GM21447 (cell line): ENCODE measurements around the gene TAAR2.
"Not testable (repeated sequence)": the region's sequence is repeated elsewhere in the genome, so short reads cannot be mapped to it uniquely, and the experiment has no call there.

Experiments
- ATAC-seq: cut with Tn5 transposase; IDR thresholded peaks from one replicate; pipeline ENCODE4 v1.9.1; 2021; ENCODE audit not compliant: unreplicated experiment

The TAAR2 gene, protein sequence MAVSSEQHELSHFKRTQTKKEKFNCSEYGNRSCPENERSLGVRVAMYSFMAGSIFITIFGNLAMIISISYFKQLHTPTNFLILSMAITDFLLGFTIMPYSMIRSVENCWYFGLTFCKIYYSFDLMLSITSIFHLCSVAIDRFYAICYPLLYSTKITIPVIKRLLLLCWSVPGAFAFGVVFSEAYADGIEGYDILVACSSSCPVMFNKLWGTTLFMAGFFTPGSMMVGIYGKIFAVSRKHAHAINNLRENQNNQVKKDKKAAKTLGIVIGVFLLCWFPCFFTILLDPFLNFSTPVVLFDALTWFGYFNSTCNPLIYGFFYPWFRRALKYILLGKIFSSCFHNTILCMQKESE

GRCh38 chr6:132624175-132624574, at the start of gene TAAR2:
Gene TAAR2, minus strand, starts transcription at chr6:132624275. Its CDS starts 0 bp downstream, at chr6:132624275.
- ATAC-seq = no peak

GRCh38 chr6:132673376-132674094, 49.5 kb upstream of the TAAR2 start:
- ATAC-seq = no peak

DNA sequence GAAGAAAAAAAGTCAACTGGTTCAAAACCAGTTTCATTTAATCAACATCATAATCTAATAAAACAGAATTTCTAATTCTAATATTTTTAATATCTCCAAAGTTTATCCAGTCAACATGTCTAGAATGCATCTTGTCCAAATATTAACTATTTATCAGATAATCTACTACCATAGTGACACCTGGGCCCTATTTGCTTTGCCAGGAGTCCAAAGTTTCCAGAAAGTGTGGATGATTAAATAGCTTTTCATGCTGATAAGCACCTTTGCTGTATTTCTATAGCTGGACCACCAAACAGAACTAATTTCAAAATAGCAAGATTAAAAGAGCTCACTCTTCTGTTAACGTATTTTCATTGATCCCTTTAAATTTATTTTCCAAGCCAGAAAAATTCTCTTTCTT, 47.2 kb upstream of the TAAR2 start:
- ATAC-seq = no peak

- ATAC-seq = peak; percentile 75
These were observed 45.7 kb upstream of the TAAR2 start for GRCh38 chr6:132669690-132670291.

DNA sequence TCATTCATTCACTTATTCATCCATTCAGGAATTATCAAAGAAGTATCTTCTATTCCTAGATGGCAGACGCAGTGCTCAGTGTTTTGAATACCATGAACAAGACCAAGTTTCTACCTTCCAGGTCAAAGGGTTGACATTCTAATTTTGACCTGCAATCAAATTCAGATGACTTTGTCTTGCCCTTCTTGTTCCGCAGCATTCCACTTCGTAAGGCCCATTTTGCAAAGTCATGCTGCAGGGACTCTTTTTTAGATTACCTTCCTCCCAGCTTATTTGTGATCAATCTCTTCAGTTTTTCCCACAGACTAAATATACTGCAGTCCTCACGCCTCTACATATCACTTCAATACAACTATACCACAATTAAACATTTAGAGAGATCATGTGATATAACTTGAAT, 42.0 kb upstream of the TAAR2 start:
- no peak for ATAC-seq

DNA sequence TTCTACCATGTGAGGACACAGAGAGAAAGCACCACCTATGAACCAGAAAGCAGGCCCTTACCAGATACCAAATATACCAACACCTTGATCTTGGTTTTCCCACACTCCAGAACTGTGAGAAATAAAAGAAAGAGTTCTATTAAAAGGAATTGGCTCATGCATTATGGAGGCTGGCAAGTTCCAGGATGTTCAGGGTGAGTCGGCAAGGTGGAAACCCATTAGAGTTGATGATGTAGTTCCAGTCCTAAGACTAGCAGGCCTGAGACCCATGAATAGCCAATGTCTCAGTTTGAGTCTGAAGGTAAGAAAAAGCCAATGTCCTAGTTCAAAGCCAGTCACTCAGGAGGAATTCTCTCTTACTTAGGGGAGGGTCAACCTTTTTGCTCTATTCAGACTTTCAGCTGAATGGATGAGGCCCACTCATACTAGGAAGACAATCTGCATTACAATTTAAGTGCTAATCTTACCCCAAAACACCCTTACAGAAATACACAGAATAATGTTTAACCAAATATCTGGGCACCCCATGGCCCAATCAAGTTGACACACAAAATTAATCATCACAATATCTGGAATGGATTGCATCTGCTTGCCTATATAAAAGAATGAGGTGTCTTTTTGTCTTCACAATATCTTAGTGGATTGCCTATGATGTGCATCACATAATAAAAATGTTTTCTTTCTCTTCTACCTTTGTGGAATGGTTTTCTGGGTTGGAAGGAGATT, 40.4 kb upstream of the TAAR2 start:
- no peak for ATAC-seq

DNA sequence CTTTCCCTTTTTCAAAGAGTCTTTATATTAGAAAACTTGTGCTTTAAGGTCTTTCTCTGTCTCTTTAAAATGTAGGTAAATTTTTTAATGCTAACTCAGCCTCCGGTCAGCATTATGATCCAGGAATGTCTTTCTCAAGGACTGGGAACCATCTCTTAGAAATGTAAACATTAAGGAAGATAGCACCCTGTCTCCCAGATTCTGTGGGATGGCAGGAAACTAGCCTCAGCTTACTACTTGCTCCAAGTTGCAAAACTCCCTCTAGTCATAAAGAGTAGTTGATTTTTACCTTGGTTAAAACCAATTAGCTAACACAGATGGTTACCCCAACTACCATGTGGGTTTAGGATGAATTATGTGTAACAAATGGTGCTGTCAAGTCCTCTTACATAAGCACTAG, 39.6 kb upstream of the TAAR2 start:
- no peak for ATAC-seq

DNA sequence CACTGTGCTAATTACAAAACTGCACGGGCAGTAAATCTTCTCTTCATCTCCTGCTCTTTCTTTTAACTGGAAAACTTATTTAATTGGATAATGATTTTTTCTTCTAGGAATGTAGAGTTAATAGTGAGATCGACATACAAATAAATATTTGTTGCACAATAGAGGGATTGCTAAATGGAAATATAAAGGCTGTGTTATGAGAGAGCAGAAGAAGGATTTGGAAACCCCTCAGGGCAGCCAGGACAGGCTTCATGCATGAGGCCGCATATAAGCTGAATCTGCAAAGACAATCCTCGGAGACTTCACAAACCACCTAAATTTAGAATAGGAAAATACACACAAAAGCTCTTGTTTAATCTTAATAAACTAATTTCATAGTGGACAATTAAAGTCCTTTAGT, 37.8 kb upstream of the TAAR2 start:
- no peak for ATAC-seq

DNA sequence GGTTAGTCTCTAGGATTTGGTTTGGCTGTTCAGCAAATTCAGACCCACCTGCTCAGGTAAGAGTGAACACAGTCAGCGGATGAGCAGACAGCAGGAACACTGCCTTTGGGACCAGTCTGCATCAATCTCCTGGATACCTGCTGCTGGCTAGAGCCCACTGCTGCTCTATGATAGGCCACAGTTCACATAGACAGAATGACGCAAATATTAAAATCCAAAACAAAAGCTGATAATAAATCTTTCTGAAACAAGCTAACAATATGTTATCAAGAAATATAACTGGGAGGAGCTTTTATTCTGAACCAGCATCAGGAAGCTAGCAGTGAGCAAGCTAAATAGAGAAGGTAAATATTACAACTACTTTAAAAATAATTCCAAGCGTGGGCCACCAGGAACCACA, 35.0 kb upstream of the TAAR2 start, which contains the start of gene TAAR1:
TAAR1 (minus strand) TSS at position 101 of the 400 bp plus-strand sequence. CDS start 13,179 bp downstream, outside the sequence.
- ATAC-seq = no peak

- ATAC-seq = peak; percentile 48
These were observed 27.0 kb upstream of the TAAR2 start for GRCh38 chr6:132651062-132651461.

- no peak for ATAC-seq
These were observed 26.4 kb upstream of the TAAR2 start for GRCh38 chr6:132650429-132650828.

GRCh38 chr6:132648828-132649227, 24.8 kb upstream of the TAAR2 start:
- no peak for ATAC-seq

DNA sequence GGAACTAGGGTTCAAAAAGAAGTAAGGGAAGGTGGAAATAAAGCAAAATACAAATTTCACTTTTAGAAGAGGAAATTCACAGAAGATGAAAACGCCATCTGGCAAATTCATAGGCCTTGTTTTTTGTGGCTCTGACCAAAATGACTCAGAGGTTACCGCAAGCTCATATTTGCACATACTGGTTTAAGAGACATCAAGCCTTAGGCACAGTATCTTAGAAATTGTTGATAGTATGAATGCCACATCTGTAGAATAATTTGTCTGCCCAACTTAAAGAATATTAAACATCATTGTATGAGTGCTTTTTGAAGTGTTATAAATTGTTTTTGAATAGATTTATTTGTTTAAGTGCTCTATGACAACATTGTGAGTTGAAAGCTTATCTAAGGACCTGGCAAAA, 24.3 kb upstream of the TAAR2 start:
- peak; percentile 84 for ATAC-seq

GRCh38 chr6:132643547-132643946, 19.5 kb upstream of the TAAR2 start:
- ATAC-seq = no peak

DNA sequence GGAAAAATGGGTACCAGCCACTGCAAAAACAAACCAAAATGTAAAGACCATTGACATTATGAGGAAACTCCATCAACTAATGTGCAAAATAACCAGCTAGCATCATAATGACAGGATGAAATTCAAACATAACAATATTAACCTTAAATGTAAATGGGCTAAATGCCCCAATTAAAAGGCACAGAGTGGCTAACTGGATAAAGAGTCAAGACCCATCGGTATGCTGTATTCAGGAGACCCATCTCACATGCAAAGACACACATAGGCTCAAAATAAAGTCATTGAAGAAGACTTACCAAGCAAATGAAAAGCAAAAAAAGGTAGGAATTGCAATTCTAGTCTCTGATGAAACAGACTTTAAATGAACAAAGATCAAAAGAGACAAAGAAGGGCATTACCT, 13.1 kb upstream of the TAAR2 start:
- not testable (repeated sequence) for ATAC-seq

- not testable (repeated sequence) for ATAC-seq
These were observed 11.8 kb upstream of the TAAR2 start for GRCh38 chr6:132635906-132636305.

GRCh38 chr6:132635288-132635687, 11.2 kb upstream of the TAAR2 start:
- ATAC-seq = not testable (repeated sequence)

- no peak for ATAC-seq
These were observed 10.7 kb upstream of the TAAR2 start for GRCh38 chr6:132634796-132635195.

- ATAC-seq = no peak
These were observed 9.3 kb upstream of the TAAR2 start for GRCh38 chr6:132633362-132633761.

DNA sequence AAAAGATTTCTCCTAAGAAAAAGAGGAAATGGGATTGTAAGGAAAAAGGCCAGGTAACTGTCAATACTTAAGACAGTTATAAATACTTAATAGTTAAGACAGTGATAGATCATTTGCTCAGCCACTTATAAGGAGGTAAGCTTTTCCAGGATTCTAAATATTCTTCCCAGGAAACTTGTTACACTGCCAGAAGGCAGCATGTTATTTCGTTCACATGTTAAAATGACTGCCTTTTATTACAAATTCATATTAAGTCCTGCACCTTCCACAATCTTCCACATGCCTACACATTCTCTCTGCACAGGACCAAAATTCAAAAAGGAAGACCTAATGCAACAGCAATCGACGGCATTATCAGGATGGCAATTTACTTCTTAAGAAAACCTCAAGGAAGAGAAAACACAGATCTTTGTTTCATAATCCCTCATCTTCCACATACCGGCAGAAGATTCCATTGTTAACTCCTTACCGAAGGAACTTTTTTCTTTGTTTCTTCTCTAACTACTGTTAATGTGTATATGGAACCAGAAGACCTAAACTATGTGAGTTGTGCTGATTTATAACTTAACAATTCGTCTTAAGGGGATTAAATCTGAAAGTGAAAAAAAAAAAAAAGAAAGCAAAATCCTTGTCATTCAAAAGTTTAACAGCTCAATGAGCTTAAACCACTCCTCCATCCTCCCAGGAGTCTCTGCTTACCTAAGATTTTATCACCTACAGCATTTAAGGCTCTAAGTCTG, 799 bp downstream of the TAAR2 start:
- ATAC-seq = no peak

- ATAC-seq = no peak
These were observed 7.4 kb downstream of the TAAR2 start for GRCh38 chr6:132616677-132617076.
